ENCODE results near the gene FBH1. TPM values are rescaled to one million over a fixed set of nuclear protein-coding genes. Genes with fewer than 3 reads are reported as not detected.

The FBH1 gene
- total RNA-seq, 1 experiment from 2014 or later: 22.0 TPM

DNA sequence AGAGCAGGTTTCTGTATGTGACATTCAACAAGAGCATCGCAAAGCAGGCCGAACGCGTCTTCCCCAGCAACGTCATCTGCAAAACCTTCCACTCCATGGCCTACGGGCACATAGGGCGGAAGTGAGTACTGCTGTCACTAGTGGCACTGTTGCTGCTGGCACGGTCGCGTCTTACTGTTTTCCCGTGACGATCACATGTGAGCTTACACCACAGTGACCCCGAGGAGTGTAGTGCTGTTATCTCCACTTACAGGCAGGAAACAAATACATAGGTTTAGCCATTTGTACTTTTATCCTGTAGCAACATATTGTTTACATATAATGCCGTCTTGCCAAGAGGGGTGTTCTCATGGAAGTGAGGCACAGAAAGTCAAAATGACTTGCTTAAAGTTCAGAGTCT is 25.4 kb downstream of the FBH1 start:
- Histone ChIP-seq H3F3A (ENCODE audit: low read length, unreplicated experiment) (no peaks in the 10 kb centered on the region), H3K4me2 (ENCODE audit: low read length) (no peak overlapping the region), H3K4me3 (ENCODE audit: low read length) (no peak overlapping the region), H3K36me3 (ENCODE audit: low read depth, low read length) (no peaks in the 10 kb centered on the region; the same call in 1 of the 2 replicates), H3K27me3 (ENCODE audit: low read length) (no peaks in the 10 kb centered on the region), H3K4me1 (ENCODE audit: insufficient read depth, low read length) (no peaks in the 10 kb centered on the region), H3K9me3 (ENCODE audit: low read length) (no peaks in the 10 kb centered on the region), H3K9me2 (replicated peaks; ENCODE audit: low read length) (no peaks in the 10 kb centered on the region), H4K20me1 (ENCODE audit: low read length) (no peaks in the 10 kb centered on the region), H2AFZ (ENCODE audit: low read length) (no peak overlapping the region), H3K27ac (ENCODE audit: low read length) (no peak overlapping the region), H3K9ac (ENCODE audit: low read length) (no peak overlapping the region), H3K79me2 (ENCODE audit: low read length) (no peaks in the 10 kb centered on the region)
- CTCF ChIA-PET: no interaction called here
- intact Hi-C loops (cut with micrococcal nuclease): no loop called here
- no TSS peak for BruUV-seq (replicated peaks)
- ATAC-seq (no peak), DNase-seq (no peak)
- POLR2A ChIA-PET (ENCODE audit: unreplicated experiment): no interaction called here
- TF ChIP-seq EZH2phosphoT487 (IDR thresholded peaks at IDR 0.05; ENCODE audit: borderline replicate concordance, low read length): no peak
- TF ChIP-seq, protein P1, sequence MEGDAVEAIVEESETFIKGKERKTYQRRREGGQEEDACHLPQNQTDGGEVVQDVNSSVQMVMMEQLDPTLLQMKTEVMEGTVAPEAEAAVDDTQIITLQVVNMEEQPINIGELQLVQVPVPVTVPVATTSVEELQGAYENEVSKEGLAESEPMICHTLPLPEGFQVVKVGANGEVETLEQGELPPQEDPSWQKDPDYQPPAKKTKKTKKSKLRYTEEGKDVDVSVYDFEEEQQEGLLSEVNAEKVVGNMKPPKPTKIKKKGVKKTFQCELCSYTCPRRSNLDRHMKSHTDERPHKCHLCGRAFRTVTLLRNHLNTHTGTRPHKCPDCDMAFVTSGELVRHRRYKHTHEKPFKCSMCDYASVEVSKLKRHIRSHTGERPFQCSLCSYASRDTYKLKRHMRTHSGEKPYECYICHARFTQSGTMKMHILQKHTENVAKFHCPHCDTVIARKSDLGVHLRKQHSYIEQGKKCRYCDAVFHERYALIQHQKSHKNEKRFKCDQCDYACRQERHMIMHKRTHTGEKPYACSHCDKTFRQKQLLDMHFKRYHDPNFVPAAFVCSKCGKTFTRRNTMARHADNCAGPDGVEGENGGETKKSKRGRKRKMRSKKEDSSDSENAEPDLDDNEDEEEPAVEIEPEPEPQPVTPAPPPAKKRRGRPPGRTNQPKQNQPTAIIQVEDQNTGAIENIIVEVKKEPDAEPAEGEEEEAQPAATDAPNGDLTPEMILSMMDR (conservative IDR thresholded peaks at IDR 0.05; ENCODE audit: low read depth, low read length): no peak
- TF ChIP-seq EZH2 (IDR thresholded peaks at IDR 0.05; ENCODE audit: low read length, unreplicated experiment): no peak

DNA sequence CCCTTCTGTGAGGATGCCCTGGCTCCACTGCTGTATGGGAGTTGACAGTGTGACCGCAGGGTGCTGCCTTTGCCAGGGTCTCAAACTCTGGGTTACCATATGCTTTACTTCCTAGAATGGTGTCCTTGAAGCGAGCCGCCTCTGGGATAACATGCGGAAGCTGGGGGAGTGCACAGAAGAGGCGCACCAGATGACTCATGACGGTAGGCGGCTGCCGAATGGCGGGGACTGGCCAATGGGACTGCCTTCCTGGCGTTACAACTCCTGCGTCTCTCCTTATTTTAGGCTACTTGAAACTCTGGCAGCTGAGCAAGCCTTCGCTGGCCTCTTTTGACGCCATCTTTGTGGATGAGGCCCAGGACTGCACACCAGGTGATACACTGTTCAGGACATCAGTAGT is 27.3 kb downstream of the FBH1 start:
- Histone ChIP-seq H3K4me3 (ENCODE audit: low read length) (no peak overlapping the region), H3K27ac (ENCODE audit: low read length) (no peak overlapping the region), H3K27me3 (ENCODE audit: low read length) (no peaks in the 10 kb centered on the region), H4K20me1 (ENCODE audit: low read length) (no peaks in the 10 kb centered on the region), H3K9ac (ENCODE audit: low read length) (no peak overlapping the region), H3K4me1 (ENCODE audit: insufficient read depth, low read length) (no peaks in the 10 kb centered on the region), H3K79me2 (ENCODE audit: low read length) (no peaks in the 10 kb centered on the region), H3F3A (ENCODE audit: low read length, unreplicated experiment) (no peaks in the 10 kb centered on the region), H2AFZ (ENCODE audit: low read length) (no peak overlapping the region), H3K4me2 (ENCODE audit: low read length) (no peak overlapping the region), H3K36me3 (ENCODE audit: low read depth, low read length) (no peaks in the 10 kb centered on the region; the same call in 1 of the 2 replicates), H3K9me2 (replicated peaks; ENCODE audit: low read length) (no peaks in the 10 kb centered on the region), H3K9me3 (ENCODE audit: low read length) (no peaks in the 10 kb centered on the region)
- no peak for DNase-seq
- CTCF ChIA-PET: no interaction called here
- intact Hi-C loops (cut with micrococcal nuclease): no loop called here
- BruUV-seq (replicated peaks): no TSS peak
- ATAC-seq: no peak
- TF ChIP-seq, protein P1 (conservative IDR thresholded peaks at IDR 0.05; ENCODE audit: low read depth, low read length): no peak
- no peak for TF ChIP-seq EZH2 (IDR thresholded peaks at IDR 0.05; ENCODE audit: low read length, unreplicated experiment)
- POLR2A ChIA-PET (ENCODE audit: unreplicated experiment): no interaction called here

DNA sequence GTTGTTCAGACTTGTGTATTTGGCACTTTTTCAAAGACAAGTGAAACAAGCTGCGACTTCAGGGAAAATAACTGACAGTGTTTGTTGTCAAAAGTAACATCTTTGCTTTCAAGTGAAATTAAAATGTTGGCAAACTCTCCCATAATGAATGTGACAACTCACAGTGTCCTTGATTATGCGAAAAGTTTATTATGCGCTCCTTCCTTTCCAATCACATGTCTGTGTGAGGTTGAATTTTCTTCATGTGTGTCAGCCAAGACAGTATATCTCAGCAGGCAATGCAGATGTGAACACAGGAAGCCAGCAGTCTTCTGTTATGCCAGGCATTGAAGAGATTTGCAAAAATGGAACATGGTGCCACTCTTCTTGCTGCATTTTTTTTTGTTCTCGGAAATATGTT is 28.7 kb downstream of the FBH1 start:
- POLR2A ChIA-PET (ENCODE audit: unreplicated experiment): no interaction called here

More for the DNA sequence above, 28.7 kb downstream of the FBH1 start:
- intact Hi-C loops (cut with micrococcal nuclease): no loop called here
- Histone ChIP-seq H3K27ac (ENCODE audit: low read length) (no peak overlapping the region), H3K9me3 (ENCODE audit: low read length) (no peaks in the 10 kb centered on the region), H3K9me2 (replicated peaks; ENCODE audit: low read length) (no peaks in the 10 kb centered on the region), H3K4me1 (ENCODE audit: insufficient read depth, low read length) (no peaks in the 10 kb centered on the region), H3K9ac (ENCODE audit: low read length) (no peak overlapping the region), H3K79me2 (ENCODE audit: low read length) (no peaks in the 10 kb centered on the region), H3K4me3 (ENCODE audit: low read length) (no peak overlapping the region), H3K36me3 (ENCODE audit: low read depth, low read length) (no peaks in the 10 kb centered on the region; the same call in 1 of the 2 replicates), H3K4me2 (ENCODE audit: low read length) (no peak overlapping the region), H4K20me1 (ENCODE audit: low read length) (no peaks in the 10 kb centered on the region), H3K27me3 (ENCODE audit: low read length) (no peaks in the 10 kb centered on the region), H3F3A (ENCODE audit: low read length, unreplicated experiment) (no peaks in the 10 kb centered on the region), H2AFZ (ENCODE audit: low read length) (no peak overlapping the region)
- DNase-seq: no peak
- CTCF ChIA-PET: no interaction called here
- BruUV-seq (replicated peaks): no TSS peak
- TF ChIP-seq, protein P1 (conservative IDR thresholded peaks at IDR 0.05; ENCODE audit: low read depth, low read length): no peak
- TF ChIP-seq EZH2phosphoT487 (IDR thresholded peaks at IDR 0.05; ENCODE audit: borderline replicate concordance, low read length): no peak
- no peak for TF ChIP-seq EZH2 (IDR thresholded peaks at IDR 0.05; ENCODE audit: low read length, unreplicated experiment)
- no peak for ATAC-seq
